Inflammatory macrophage treated with lipopolysaccharide for 1 hour (primary cell): ENCODE data around the gene REPS1.
"Not testable (repeated sequence)": the region's sequence is repeated elsewhere in the genome, so short reads cannot be mapped to it uniquely, and the experiment has no call there.

Source experiments
- DNase-seq, 2 donors: peaks; one replicate each; pipeline ENCODE4 v3.0.0-alpha.2; 2020 to 2022

Gene REPS1

DNA sequence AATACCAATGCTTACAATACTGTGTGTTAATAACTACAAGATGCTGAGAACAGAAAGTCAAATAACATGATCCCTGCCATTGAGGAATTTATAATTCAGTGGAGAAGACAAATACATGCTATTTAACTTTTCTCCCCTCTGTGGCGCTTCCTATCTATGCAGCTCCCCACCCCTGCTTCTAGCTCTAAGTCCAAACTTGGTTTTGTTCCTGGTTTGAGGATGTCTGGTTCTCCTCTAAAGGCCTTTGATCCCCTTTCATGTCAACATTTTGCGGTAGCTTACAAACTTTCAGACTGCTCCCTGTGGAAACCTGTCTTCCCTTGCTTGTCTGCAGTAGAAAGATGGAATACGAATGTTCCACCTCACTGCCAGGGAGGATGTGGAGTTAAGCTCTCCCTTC lies 18.4 kb upstream of the REPS1 start:
- DNase-seq: no peak

DNA sequence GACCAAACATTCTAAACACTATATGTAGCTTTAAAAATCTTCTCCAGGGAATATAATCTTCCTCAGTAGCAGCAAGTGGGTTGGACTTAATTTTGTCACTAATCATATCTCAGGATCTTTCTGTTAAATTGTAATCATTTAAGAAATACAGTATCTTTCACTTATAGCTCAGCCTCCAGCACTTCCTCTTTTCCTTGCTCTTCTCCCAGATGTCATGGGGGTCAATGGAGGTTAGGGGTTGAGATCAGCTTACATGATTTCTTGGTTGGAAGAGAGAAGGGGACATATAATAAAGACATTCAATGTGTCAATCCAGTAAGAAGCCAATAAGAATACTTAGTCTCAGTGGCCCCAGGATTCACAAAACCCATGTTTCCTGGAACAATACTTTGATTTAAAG lies 15.7 kb upstream of the REPS1 start:
- peak in 1 of 2 donors; percentile 31 for DNase-seq

DNA sequence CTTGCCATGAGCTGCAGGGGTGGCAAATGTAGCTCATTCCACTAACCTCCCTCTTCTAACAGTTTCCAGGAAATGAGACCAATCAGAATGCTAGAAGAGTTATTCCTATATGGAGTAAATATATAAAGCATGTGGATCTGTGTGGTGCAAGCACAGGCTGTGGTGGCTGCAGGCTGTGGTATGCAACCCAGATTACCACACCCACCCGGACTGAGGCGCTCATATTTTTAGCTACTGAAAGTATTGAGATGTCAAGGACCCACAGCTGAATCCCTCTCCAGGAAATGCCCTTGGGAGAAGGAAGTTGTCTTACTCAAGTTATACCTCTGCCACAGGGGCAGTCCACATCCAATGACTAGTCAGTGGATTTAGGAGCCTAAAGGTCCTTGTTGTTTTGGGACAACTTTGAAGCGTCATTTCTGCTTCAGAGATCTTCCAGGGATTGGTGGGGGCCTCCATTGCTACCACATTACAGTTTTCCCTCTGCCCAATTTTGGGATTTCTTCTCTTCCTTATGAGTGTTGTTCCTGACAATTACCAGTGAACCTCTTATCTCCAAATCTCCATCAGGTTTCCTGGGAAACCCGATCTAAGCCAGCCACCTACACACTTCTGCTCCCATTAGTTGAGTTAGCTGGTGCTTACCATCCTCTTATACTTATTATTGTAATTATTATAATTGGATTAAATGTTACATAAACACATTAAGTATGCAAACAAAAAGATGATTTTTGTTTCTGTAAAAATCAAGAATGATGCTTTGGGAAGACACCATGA lies 12.1 kb upstream of the REPS1 start:
- DNase-seq: peak in 1 of 2 donors; percentile 43

DNA sequence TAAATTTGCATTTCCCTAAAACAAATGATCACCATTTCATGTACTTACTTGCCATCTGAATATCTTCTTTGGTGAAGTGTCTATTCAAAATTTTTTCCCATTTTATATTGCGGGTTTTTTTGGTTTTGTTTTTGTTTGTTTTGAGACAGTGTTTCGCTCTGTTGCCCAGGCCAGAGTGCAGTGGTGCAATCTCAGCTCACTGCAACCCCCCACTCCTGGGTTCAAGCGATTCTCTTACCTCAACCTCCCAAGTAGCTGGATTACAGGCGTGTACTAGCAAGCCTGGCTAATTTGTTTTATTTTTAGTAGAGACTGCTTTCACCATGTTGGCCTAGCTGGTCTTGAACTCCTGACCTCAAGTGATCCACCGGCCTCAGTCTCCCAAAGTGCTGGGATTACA lies 9.1 kb upstream of the REPS1 start:
- no peak for DNase-seq

DNA sequence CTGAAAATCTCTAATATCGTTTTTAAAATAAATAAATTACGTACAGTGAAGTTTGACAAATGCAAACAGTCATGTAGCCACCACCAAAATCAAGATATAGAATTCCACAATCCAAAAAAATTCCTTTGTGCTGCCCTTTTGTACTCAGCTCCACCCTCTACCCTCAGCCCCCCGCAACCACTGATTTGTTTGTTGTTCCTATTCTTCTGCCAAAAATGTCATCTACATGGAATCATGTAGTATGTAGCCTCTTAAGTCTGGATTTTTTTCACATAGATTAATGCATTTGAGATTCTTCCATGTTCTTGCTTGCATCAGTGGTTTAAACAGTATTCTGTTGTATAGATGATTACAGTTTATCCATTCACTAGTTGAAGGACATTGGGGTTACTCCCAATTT lies 8.5 kb upstream of the REPS1 start:
- no peak for DNase-seq

DNA sequence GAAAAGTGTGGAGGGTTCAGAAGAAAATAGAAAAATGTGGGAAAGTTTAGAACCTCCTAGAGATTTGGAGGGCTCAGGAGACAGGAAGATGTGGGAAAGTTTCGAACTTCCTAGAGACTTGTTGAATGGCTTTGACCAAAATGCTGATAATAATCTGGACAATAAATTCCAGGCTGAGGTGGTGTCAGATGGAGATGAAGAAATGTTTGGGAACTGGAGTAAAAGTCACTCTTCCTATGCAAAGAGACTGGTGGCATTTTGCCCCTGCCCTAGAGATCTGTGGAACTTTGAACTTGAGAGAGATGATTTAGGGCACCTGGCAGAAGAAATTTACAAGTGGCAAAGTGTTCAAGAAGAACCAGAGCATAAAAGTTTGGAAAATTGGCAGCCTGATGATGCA lies 5.4 kb upstream of the REPS1 start:
- DNase-seq: not testable (repeated sequence)

DNA sequence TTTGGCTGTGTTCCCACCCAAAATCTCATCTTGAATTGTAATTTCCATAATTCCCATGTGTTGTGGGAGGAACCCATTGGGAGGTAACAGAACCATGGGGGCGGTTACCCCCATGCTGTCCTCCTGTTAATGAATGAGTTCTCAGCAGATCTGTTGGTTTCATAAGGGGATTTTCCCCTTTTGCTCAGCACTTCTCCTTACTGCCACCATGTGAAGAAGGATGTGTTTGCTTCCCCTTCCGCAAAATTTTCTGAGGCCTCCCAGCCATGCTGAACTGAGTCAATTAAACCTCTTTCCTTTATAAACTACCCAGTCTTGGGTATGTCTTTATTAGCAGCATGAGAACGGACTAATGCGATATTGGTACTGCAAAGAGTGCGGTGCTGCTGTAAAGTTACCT lies 4.9 kb upstream of the REPS1 start:
- peak; percentile 67 to 83 for DNase-seq

DNA sequence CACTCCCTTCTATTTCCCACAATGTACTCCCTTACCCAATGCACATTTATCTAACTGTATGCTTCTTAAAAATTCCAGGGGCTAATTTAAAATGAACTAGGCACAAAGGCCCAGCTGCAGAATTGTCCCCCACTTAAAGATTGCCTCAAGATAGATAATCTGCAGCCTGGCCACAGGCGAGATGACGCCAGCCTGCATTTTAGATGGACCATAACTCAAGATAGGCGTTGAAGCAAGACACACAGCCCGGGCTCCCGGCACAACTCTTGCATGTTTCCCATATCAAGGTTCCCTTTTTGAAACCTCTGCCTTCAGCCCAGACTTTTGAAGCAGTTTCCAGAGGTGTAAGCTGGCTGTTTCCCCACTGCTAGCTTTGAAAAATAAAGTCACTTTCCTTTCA lies 3.2 kb upstream of the REPS1 start:
- DNase-seq: no peak

DNA sequence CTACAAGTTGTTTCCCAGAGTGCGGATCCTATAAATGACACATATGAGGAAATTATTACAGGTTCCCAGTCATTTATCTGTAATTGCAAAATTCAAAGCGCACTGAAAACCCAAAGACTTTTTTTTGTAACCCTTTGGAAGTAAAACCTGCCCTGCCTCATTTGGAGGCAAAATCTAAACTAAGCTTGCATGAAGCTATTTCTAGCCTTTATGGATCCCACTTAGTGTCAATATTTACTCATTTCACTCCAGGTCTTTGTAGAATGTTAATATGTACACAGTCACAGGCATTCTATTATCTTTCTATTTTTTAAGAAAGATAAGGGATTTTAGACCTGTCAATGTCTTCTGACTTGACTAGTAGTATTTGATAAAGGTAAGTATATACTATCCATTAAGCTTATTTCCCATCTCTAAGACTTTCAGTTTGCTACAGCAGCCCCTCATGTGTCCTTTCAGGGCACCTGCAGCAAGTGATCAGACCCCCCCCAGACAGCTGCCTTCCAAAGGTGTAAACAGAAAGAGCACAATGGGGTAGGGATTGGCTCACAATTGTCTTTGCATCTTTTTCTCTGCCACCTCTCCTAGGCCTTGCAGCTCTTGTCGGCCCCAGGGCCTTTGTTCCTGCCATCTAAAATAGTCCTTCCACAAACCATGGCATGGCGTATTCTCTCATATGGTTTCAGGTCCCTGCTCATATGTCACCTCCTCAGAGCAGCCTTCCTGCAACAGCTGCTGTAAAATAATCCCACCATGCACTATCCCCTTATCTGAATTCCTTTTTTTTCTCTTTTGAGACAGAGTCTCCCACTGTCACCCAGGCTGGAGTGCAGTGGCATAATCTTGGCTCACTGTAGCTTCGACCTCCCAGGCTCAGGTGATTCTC lies 1.3 kb upstream of the REPS1 start:
- no peak for DNase-seq

DNA sequence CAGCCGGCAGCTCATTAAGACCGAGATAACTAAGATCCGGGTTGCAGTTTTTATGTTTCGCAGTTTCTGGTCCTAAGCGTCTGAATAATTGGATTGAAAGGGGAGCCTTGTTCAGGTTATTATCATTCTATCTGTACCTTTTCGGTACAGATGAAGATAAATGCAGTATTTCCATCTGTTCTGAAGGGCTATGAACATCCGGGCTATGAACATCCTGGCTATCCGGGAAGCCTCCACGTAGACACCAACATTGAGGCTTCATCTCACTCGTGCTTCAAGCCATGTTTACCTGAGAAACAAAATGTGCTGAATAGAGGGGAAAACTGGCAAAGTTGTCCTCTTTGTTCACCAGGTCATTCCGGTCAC lies 399 bp upstream of the REPS1 start:
- DNase-seq: no peak

DNA sequence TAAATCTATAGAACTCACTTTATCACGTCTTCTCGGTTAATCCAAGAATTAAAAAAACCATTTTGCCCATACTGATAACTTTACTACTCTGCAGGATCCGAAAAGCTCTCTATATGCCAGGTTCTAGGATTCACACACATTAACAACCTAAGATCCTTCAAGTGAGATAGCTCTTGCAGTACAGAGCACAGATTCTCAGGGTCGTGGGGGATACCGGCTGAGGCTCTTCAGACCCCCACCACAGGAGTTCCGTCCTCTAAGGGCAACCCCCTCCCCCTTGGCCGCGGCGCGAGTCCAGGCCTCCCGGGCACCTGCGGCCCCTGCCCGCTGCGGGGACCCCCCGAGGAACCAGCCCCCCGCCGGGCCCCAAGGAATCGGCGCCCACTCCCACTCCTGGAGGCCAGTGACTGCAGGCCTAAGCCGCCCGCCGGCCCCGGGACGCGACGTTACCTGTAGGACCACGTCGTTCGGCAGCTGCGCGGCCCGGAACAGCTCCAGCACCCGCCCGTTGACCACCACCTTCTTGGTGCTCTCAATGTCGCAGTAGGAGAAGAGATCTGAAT lies 892 bp downstream of the REPS1 start:
- no peak for DNase-seq

DNA sequence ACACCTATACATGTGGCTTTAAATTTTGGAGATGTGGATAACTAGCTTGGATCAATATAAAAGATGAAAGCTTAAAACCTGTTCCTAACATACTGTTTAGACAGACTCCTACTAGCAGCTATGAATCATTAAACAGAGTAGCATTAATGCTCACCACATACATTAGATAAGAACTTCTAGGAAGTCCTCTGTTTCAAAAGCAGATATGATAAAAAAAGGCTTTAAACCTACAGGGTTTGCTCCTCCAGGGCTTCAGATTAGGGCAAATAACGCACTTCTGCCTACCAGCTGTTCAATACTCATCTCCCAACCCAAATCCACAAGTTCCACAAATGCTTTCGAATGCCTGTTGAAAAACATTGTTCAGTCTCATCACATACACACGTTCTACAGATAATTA lies 1.5 kb downstream of the REPS1 start:
- peak; percentile 21 to 29 for DNase-seq

DNA sequence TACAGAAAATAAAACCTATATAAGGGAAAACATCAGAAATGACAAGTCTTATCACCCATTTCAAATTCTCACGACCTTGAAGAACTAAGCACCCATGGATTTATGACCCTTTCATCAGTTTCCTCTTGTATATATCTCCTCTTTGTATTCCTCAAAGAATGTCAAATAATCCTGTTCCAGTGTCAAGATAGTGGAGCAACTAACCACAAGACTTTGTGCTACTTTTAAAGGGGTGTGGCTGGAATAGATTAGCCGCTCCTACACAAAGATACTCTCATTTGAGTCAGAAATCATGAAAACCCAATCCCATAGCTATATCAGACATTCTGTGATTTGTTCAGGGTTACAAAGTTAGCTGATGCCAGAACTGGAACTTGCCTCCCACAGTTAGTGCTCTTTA lies 6.6 kb downstream of the REPS1 start:
- no peak for DNase-seq

DNA sequence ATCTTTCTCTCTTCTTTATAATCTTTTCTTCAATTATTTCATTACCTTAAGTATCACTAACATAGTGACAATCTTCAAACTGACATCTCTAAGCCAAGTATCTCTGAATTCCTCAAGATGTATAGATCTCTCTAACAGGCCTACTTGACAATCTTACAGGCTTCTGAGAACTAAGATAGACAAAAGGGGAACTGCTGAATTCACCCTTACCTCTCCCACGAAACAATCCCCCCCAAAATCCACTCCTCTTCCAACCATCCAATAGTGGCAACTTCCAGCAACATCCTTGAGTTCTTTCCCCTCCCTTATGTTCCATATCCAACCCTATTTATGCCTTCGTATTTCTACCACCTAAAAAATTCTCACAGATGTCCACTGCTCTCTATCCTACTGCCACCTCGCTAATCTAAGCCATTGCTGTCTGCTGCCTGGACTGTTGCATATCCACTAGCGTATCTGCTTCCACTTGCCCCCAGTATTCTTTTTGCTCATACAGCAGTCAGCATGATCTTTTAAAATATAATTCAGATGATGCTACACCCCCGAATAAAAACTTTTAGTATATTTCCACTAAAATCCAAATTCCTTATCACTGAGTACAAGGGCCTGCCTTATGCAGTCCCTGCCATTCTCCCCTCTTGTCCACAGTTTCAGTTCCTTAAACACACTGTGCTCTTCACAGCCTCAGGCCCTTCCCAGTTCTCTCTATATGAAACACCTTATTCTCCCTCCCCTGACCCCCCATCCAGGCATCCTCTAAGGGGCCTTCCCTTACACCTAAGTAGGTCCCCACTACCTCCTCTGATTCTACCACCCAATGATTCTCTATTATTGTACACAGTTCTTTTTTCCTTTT lies 8.0 kb downstream of the REPS1 start:
- peak in 1 of 2 donors; percentile 29 for DNase-seq

DNA sequence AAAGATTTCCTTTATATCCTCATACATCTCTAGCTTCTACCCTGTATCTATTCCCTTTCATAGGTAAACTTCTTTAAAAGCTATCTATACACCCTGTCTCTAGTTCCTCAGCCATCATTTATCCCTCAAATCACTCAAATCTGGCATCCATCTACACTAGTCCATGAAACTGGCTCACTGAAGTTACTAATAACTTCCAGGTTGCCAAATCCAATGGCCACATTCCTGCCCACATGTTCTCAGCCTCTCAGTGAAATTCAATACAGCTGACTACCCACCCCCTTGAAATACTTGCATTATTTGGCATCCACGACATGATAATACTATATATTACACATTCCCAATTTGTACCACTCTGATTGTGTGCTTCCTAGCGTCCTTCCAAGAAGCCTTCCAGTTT lies 8.7 kb downstream of the REPS1 start:
- DNase-seq: no peak

DNA sequence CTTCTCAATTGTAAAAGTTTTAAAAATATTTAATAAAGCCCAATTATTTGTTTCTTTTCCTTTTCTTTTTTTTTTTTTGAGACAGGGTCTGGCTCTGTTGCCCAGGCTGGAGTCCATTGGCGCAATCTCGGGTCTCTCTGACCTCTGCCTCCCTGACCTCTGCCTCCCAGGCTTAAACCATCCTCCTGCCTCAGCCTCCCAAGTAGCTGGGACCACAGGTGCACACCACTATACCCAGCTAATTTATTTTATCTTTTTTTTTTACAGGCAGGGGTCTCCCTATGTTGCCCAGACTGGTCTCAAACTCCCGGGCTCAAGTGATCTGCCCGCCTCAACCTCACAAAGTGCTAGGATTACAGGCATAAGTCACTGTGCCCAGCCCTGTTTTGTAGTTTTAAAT lies 9.8 kb downstream of the REPS1 start:
- DNase-seq: no peak

DNA sequence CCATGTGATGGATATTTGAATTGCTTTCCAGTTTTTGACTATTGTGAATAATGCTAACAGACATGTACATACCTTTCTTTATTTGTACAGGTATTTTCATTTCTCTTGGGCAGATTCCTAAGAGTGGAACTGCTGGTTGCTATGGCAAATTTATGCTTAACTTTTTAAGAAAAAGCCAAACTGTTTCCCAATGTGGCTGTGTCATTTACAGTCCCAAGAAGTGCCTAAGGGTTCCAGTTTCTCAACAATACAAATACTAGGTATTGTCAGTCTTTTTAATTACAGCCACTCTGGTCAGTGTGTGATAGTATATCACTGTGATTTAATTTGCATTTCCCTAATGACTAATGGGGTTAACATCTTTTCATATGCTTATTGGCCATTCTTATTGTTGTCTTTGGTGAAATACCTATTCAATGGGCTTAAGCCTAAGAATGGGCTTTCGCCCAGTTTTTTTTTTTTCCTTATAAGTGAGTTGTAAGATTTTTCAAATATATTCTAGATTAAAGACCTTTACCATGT lies 10.3 kb downstream of the REPS1 start:
- no peak for DNase-seq

DNA sequence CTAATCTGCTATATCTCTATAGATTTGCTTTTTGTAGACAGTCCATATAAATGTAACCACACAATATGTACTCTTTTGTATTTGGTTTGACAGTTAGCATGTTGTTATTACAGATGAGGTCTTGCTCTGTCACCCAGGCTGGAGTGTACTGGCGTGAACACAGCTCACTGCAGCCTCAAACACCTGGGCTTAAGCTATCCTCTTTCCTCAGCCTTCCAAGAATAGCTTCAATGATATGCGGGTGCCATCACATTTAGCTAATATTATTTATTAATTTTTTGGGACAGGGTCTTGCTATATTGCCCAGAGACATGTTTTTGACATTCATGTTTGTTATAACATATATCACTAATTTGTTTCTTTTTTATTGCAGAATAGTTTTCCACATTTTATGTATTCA lies 10.8 kb downstream of the REPS1 start:
- DNase-seq: no peak

DNA sequence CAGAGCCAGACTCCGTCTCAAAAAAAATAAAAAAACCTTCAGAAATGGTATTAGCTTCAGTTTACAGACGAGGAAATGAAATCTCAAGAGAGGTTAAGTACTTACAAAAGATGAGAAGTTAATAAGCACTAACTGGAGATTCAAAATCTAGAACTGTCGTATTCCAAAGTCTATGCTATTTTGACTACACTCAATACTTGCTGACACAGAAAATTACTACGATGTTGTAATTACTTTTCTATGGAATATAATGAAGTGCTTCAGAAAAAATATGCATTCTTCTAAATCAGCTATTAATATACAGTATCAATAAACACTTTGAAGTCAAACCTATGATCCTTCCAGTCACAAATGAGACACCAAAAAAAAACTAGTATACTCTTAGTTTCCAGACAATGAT lies 12.2 kb downstream of the REPS1 start:
- DNase-seq: no peak

DNA sequence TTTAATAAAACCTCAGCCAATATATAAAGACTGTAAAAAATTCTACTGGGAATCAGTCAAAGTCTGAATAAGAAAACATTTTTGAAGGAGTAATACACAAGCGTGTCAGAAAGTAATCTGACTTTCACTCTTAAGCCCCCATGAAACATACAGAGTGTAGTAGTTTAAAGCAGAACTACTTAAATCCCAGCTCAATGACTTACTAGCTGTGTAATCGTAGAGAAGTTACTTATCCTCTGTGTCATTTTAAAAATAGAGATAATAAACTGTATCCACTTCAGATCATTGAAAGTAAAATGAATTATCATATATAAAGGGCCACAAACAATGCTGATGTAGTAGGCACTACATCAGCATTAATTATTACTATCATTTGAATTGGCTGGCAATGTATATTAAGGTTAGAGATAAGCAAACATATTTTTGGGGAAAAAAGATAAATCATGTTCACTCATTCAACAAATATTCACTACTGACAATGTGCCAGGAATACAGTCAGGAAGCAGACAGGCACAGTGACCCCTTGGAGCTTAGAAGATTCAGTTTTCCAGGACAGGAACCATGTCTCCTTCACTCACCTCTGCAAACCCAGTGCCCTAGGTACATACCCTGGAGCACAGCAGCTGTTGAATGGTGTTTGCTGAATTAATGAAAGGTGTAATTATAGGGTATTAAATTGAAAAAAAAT lies 14.4 kb downstream of the REPS1 start:
- no peak for DNase-seq

DNA sequence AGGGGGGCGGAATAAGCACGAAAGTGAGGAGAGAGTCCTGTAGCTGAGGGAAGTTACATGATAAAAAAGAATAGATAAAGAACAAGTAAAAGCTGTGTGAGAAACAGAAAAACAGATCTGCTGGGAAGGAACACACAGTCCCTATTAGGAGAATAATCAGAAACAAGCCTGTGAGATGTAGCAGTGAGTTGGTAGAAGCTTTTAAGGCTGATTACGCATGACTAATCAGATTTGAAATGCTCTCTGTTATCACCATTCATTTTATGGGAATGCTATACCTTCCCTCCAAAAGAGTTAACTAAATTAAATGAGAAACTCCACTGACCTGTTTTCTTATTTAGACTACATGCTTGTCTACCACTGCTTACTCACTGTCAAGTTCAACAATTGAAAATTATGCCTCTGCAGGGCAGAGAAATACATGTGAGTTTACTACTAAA lies 15.8 kb downstream of the REPS1 start:
- no peak for DNase-seq

DNA sequence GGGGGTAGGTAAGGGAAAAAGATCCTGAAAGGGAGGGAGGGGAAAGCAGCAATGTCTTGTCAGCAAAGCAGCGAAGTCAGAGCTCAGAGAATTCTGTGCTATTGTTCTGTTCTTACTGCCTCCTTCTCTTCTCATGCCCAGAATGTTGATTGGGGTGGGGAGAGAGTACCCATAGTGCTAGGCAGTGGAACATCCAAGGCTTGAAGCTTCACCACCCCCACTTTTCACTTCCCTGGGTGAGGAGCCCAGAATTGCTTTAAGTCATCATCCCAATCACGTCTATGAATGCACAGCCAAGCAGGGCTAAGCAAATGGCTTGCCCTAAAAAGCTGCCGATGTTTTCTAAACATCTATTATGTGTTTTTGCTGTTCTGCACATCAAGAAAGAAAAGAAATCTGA lies 16.5 kb downstream of the REPS1 start:
- DNase-seq: no peak
